AG09319 (cell line): ENCODE results near the gene MCF2L.

Experiments used
- DNase-seq: peaks from one replicate; pipeline ENCODE4 v3.0.0-alpha.2; 2010; ENCODE audit warnings: low read depth; ENCODE audit errors: extremely low read depth
- CTCF ChIP-seq: IDR thresholded peaks from 2 replicates; pipeline ENCODE4 v1.5.1; 2011; ENCODE audit warnings: low read depth, mild to moderate bottlenecking, inconsistent platforms, low read length, moderate library complexity

MCF2L gene

GRCh38 chr13:112956571-112957294 lies 12.3 kb upstream of the MCF2L start:
- no peak for TF ChIP-seq CTCF
- no peak for DNase-seq

- DNase-seq = no peak
- TF ChIP-seq CTCF = no peak
Observed at GRCh38 chr13:112957295-112957677, 11.7 kb upstream of the MCF2L start.

GRCh38 chr13:112958127-112958989 lies 10.7 kb upstream of the MCF2L start:
- TF ChIP-seq CTCF = no peak

GRCh38 chr13:112959206-112959605 lies 9.8 kb upstream of the MCF2L start:
- no peak for TF ChIP-seq CTCF
- DNase-seq = no peak

More at GRCh38 chr13:112958127-112958989, 10.7 kb upstream of the MCF2L start:
- no peak for DNase-seq

- no peak for DNase-seq
- no peak for TF ChIP-seq CTCF
Observed at GRCh38 chr13:112959701-112960542, 9.1 kb upstream of the MCF2L start.

- DNase-seq = no peak
- TF ChIP-seq CTCF = no peak
Observed at GRCh38 chr13:112960706-112961105, 8.3 kb upstream of the MCF2L start.
